Trophoblast cell (in vitro differentiated cells and primary cell): Measurements from ENCODE around the gene NT5DC2.

Experiments
- DNase-seq, 2 donors: peaks; one replicate each; pipeline ENCODE4 v3.0.0-alpha.2; 2016
- H2AFZ ChIP-seq: 2 replicates; pipeline ENCODE4 v1.6.1; 2013; ENCODE audit warnings: low read length, moderate library complexity, mild to moderate bottlenecking; ENCODE audit not compliant: insufficient read depth, poor library complexity
- H2AK5ac ChIP-seq: 2 replicates; pipeline ENCODE4 v1.6.1; 2013; ENCODE audit warnings: mild to moderate bottlenecking, low read length
- H2BK120ac ChIP-seq: 2 replicates; pipeline ENCODE4 v1.6.1; 2013; ENCODE audit warnings: low read length, mild to moderate bottlenecking, moderate library complexity; ENCODE audit not compliant: insufficient read depth, poor library complexity
- H2BK12ac ChIP-seq: 2 replicates; pipeline ENCODE4 v1.6.1; 2013; ENCODE audit warnings: mild to moderate bottlenecking, low read length, moderate library complexity
- H2BK5ac ChIP-seq: 2 replicates; pipeline ENCODE4 v1.6.1; 2013; ENCODE audit warnings: low read length, low read depth, moderate library complexity, mild to moderate bottlenecking; ENCODE audit not compliant: poor library complexity
- H3K14ac ChIP-seq: 2 replicates; pipeline ENCODE4 v1.6.1; 2013; ENCODE audit warnings: mild to moderate bottlenecking, low read length
- H3K18ac ChIP-seq: 2 replicates; pipeline ENCODE4 v1.6.1; 2013; ENCODE audit warnings: mild to moderate bottlenecking, low read length
- H3K23ac ChIP-seq: 2 replicates; pipeline ENCODE4 v1.6.1; 2013; ENCODE audit warnings: low read length
- H3K27ac ChIP-seq: 2 replicates; pipeline ENCODE4 v1.5.1; 2013; ENCODE audit warnings: low read depth, mild to moderate bottlenecking, inconsistent platforms, low read length, moderate library complexity
- H3K27me3 ChIP-seq: 2 replicates; pipeline ENCODE4 v1.6.1; 2013; ENCODE audit warnings: inconsistent platforms, mild to moderate bottlenecking, low read length, moderate library complexity; ENCODE audit not compliant: insufficient read depth
- H3K36me3 ChIP-seq, 2 experiments: 1 replicate in 1 of 2; 2 replicates in 1 of 2; pipeline ENCODE4 v1.6.1; 2013; ENCODE audit warnings: low read length in 2 of 2, mild to moderate bottlenecking in 2 of 2, moderate library complexity in 1 of 2; ENCODE audit not compliant: insufficient read depth in 2 of 2, control insufficient read depth in 1 of 2
- H3K4ac ChIP-seq: 2 replicates; pipeline ENCODE4 v1.6.1; 2013; ENCODE audit warnings: low read depth, mild to moderate bottlenecking, low read length, moderate library complexity
- H3K4me1 ChIP-seq, 2 experiments: 1 replicate in 1 of 2; 2 replicates in 1 of 2; pipeline ENCODE4 v1.6.1; 2013; ENCODE audit warnings: low read length in 2 of 2, mild to moderate bottlenecking in 2 of 2, moderate library complexity in 1 of 2; ENCODE audit not compliant: insufficient read depth in 2 of 2, control insufficient read depth in 1 of 2
- H3K4me2 ChIP-seq: 2 replicates; pipeline ENCODE4 v1.6.1; 2013; ENCODE audit warnings: inconsistent platforms, mild to moderate bottlenecking, low read length, moderate library complexity
- H3K4me3 ChIP-seq: 2 replicates; pipeline ENCODE4 v1.5.1; 2013; ENCODE audit warnings: mild to moderate bottlenecking, low read depth, low read length, inconsistent platforms
- H3K79me1 ChIP-seq: one replicate; pipeline ENCODE4 v1.6.1; 2013; ENCODE audit warnings: low read length
- H3K79me2 ChIP-seq: 2 replicates; pipeline ENCODE4 v1.6.1; 2013; ENCODE audit warnings: low read length, mild to moderate bottlenecking; ENCODE audit not compliant: control insufficient read depth, insufficient read depth, poor library complexity
- H3K9ac ChIP-seq: 2 replicates; pipeline ENCODE4 v1.6.1; 2013; ENCODE audit warnings: mild to moderate bottlenecking, low read length
- H3K9me3 ChIP-seq: 2 replicates; pipeline ENCODE4 v1.6.1; 2013; ENCODE audit warnings: low read depth, mild to moderate bottlenecking, control low read depth, inconsistent platforms, low read length; ENCODE audit not compliant: insufficient read depth
- H4K12ac ChIP-seq: 2 replicates; pipeline ENCODE4 v1.6.1; 2013; ENCODE audit warnings: low read depth, mild to moderate bottlenecking, low read length, moderate library complexity
- H4K8ac ChIP-seq: 2 replicates; pipeline ENCODE4 v1.6.1; 2013; ENCODE audit warnings: low read depth, mild to moderate bottlenecking, low read length, moderate library complexity
- H4K91ac ChIP-seq: one replicate; pipeline ENCODE4 v1.6.1; 2013; ENCODE audit warnings: low read depth, mild to moderate bottlenecking, low read length, moderate library complexity
- WGBS: extraction: QIAGEN DNeasy Blood & Tissue Kit; methylation state at CpG from one replicate; pipeline ENCODE4 v1.1.7; 2013; ENCODE audit warnings: missing lambda C conversion rate; ENCODE audit not compliant: insufficient read length, insufficient coverage; ENCODE audit errors: extremely low coverage; 5-methylcytosine and 5-hydroxymethylcytosine counted together

NT5DC2 gene

GRCh38 chr3:52524258-52524751 is 9.4 kb downstream of the NT5DC2 start:
- no CpG with 5 or more reads among the region's 18 CpGs for WGBS
- H3K4ac ChIP-seq: no peak overlapping the region

DNA sequence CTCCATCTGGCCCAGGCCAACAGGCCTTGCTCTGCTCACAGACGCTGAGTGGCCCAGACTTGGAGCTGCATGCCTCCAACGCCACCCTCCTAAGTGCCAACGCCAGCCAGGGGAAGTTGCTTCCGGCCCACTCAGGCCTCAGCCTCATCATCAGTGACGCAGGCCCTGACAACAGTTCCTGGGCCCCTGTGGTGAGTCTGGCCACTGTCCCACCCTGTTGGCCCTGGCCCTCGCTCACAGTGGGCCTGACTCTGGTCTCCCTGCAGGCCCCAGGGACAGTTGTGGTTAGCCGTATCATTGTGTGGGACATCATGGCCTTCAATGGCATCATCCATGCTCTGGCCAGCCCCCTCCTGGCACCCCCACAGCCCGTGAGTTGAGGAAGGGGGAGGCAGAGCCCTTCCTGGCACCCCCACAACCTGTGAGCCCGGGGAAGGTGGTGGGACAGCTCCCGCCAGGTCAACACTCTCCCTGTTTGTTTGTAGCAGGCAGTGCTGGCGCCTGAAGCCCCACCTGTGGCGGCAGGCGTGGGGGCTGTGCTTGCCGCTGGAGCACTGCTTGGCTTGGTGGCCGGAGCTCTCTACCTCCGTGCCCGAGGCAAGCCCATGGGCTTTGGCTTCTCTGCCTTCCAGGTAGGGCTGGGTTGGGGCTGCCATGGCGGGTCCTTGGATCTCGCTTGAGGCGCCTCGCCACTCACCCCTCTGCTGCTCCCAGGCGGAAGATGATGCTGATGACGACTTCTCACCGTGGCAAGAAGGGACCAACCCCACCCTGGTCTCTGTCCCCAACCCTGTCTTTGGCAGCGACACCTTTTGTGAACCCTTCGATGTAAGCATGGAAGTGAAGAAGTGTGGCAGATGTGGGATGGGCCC is 10.0 kb downstream of the NT5DC2 start:
- Histone ChIP-seq H2AK5ac (no peak overlapping the region), H3K4ac (no peak overlapping the region), H2BK12ac (no peak overlapping the region), H3K79me2 (peaks cover 2% of the 10 kb centered on the region), H3K79me1 (peaks cover 18% of the 10 kb centered on the region), H3K9ac (no peak overlapping the region), H4K8ac (no peak overlapping the region), H3K9me3 (peaks cover 5% of the 10 kb centered on the region), H3K23ac (no peak overlapping the region), H3K36me3 (peaks cover 48 to 55% of the 10 kb centered on the region in 2 experiments), H3K18ac (no peak overlapping the region), H3K14ac (no peak overlapping the region), H3K4me1 (peaks cover 31 to 40% of the 10 kb centered on the region in 2 experiments), H3K4me3 (no peak overlapping the region), H2BK5ac (no peak overlapping the region), H3K27me3 (no peaks in the 10 kb centered on the region), H2AFZ (no peak overlapping the region), H3K4me2 (no peak overlapping the region), H3K27ac (no peak overlapping the region), H4K91ac (no peak overlapping the region), H2BK120ac (no peak overlapping the region), H4K12ac (no peak overlapping the region)
- WGBS: no CpG with 5 or more reads among the region's 26 CpGs
- no peak for DNase-seq

More at GRCh38 chr3:52524258-52524751, 9.4 kb downstream of the NT5DC2 start:
- H3K14ac ChIP-seq: no peak overlapping the region
- H3K4me1 ChIP-seq: peaks cover 35 to 39% of the 10 kb centered on the region in 2 experiments
- no peak overlapping the region for H2AFZ ChIP-seq
- peaks cover 5% of the 10 kb centered on the region for H3K9me3 ChIP-seq
- H3K27me3 ChIP-seq: no peaks in the 10 kb centered on the region
- no peak overlapping the region for H2BK5ac ChIP-seq
- no peak overlapping the region for H3K23ac ChIP-seq
- no peak overlapping the region for H2BK12ac ChIP-seq
- peaks cover 55 to 61% of the 10 kb centered on the region in 2 experiments for H3K36me3 ChIP-seq
- H3K79me2 ChIP-seq: peaks cover 2% of the 10 kb centered on the region
- no peak overlapping the region for H3K27ac ChIP-seq
- no peak overlapping the region for H3K9ac ChIP-seq
- H3K18ac ChIP-seq: no peak overlapping the region
- H3K4me3 ChIP-seq: no peak overlapping the region
- H3K79me1 ChIP-seq: peaks cover 18% of the 10 kb centered on the region
- H2AK5ac ChIP-seq: no peak overlapping the region
- H4K8ac ChIP-seq: no peak overlapping the region
- no peak for DNase-seq
- no peak overlapping the region for H2BK120ac ChIP-seq
- H3K4me2 ChIP-seq: no peak overlapping the region
- H4K12ac ChIP-seq: no peak overlapping the region
- H4K91ac ChIP-seq: no peak overlapping the region

DNA sequence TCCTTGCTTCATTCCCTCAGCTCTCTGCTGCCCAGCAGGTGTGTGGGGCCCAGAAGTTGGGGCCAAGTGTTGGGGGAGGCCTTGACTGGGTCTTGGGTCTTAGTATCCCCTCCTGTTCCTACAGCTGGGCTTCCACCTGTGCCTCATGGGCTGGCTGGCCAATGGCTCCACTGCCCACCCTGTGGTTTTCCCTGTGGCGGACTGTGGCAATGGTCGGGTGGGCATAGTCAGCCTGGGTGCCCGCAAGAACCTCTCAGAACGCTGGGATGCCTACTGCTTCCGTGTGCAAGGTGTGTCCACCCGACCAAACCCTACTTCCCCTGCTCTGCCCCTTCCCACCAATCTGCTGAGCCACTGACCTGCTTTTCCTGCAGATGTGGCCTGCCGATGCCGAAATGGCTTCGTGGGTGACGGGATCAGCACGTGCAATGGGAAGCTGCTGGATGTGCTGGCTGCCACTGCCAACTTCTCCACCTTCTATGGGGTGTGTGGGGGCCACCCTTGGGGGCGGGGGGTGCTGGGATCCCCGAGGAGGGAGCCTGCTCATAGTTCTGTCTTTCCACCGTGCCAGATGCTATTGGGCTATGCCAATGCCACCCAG is 10.9 kb downstream of the NT5DC2 start:
- Histone ChIP-seq H3K14ac (no peak overlapping the region), H3K9ac (no peak overlapping the region), H4K12ac (no peak overlapping the region), H3K9me3 (peaks cover 7% of the 10 kb centered on the region), H4K8ac (no peak overlapping the region), H4K91ac (no peak overlapping the region), H2BK12ac (no peak overlapping the region), H3K4me2 (no peak overlapping the region), H2AFZ (no peak overlapping the region), H3K27ac (no peak overlapping the region), H3K18ac (no peak overlapping the region), H3K36me3 (peaks cover 40 to 46% of the 10 kb centered on the region in 2 experiments), H2AK5ac (no peak overlapping the region), H3K4me1 (peaks cover 24 to 36% of the 10 kb centered on the region in 2 experiments), H3K23ac (no peak overlapping the region), H3K79me2 (peaks cover 2% of the 10 kb centered on the region), H3K27me3 (no peaks in the 10 kb centered on the region), H2BK5ac (no peak overlapping the region), H3K4me3 (no peak overlapping the region), H3K79me1 (peaks cover 18% of the 10 kb centered on the region), H2BK120ac (no peak overlapping the region), H3K4ac (no peak overlapping the region)
- no peak for DNase-seq
- no CpG with 5 or more reads among the region's 14 CpGs for WGBS

- peaks cover 8% of the 10 kb centered on the region for H3K9me3 ChIP-seq
- no peak overlapping the region for H4K91ac ChIP-seq
- peaks cover 12% of the 10 kb centered on the region for H3K79me1 ChIP-seq
- H3K14ac ChIP-seq: no peak overlapping the region
- H3K27ac ChIP-seq: no peak overlapping the region
- no peak overlapping the region for H4K8ac ChIP-seq
- H3K4me2 ChIP-seq: no peak overlapping the region
- H2BK120ac ChIP-seq: no peak overlapping the region
- DNase-seq: no peak
- H2AK5ac ChIP-seq: no peak overlapping the region
- H3K4me3 ChIP-seq: peak overlapping the region; percentile 23
- H2BK12ac ChIP-seq: no peak overlapping the region
- no peak overlapping the region for H3K18ac ChIP-seq
- no peak overlapping the region for H3K23ac ChIP-seq
- no peak overlapping the region for H2AFZ ChIP-seq
- WGBS: no CpG with 5 or more reads among the region's 33 CpGs
- H2BK5ac ChIP-seq: no peak overlapping the region
- no peak overlapping the region for H3K4ac ChIP-seq
- no peak overlapping the region for H4K12ac ChIP-seq
- peaks cover 2% of the 10 kb centered on the region for H3K79me2 ChIP-seq
- peaks cover 17 to 29% of the 10 kb centered on the region in 2 experiments for H3K4me1 ChIP-seq
- H3K9ac ChIP-seq: no peak overlapping the region
- H3K36me3 ChIP-seq: peaks cover 33 to 40% of the 10 kb centered on the region in 2 experiments
- no peaks in the 10 kb centered on the region for H3K27me3 ChIP-seq
Measured at GRCh38 chr3:52521881-52522650, 11.6 kb downstream of the NT5DC2 start.
